CD14-positive monocyte (primary cell): ENCODE measurements around the gene RHCG. TPM values are rescaled to one million over a fixed set of nuclear protein-coding genes. Genes with fewer than 3 reads are reported as not detected.

ENCODE experiments used
- DNase-seq, 3 donors: peaks; one replicate each; pipeline ENCODE4 v3.0.0-alpha.2; 2011 to 2022
- H2AFZ ChIP-seq: 2 replicates; pipeline ENCODE4 v1.6.0; 2012; ENCODE audit warnings: mild to moderate bottlenecking, low read depth, low read length, inconsistent platforms; ENCODE audit not compliant: insufficient read depth, poor library complexity, severe bottlenecking
- H3K27ac ChIP-seq, 2 donors: 1 replicate in 1 of 2; 2 replicates in 1 of 2; pipeline ENCODE4 v1.5.1; 2012 to 2013; ENCODE audit warnings: low read length in 2 of 2, control low read depth in 1 of 2, inconsistent platforms in 1 of 2, low read depth in 1 of 2, mild to moderate bottlenecking in 1 of 2
- H3K27me3 ChIP-seq, 2 donors: one replicate each; pipeline versions ENCODE4 v1.6.0 to v1.6.1; 2011 to 2013; ENCODE audit warnings: low read length in 2 of 2; ENCODE audit not compliant: control insufficient read depth in 2 of 2, insufficient read depth in 2 of 2
- H3K36me3 ChIP-seq, 2 donors: replicated peaks in 1 of 2; 1 replicate in 1 of 2; 2 replicates in 1 of 2; pipeline versions ENCODE4 v1.5.1 to v1.6.1; 2012 to 2013; ENCODE audit warnings: low read length in 2 of 2, control low read depth in 1 of 2, inconsistent platforms in 1 of 2, mild to moderate bottlenecking in 1 of 2; ENCODE audit not compliant: insufficient read depth in 2 of 2, control insufficient read depth in 1 of 2
- H3K4me1 ChIP-seq, 2 donors: 1 replicate in 1 of 2; 2 replicates in 1 of 2; pipeline versions ENCODE4 v1.5.1 to v1.6.1; 2012 to 2013; ENCODE audit warnings: low read length in 2 of 2, control low read depth in 1 of 2, inconsistent platforms in 1 of 2, mild to moderate bottlenecking in 1 of 2, moderate library complexity in 1 of 2; ENCODE audit not compliant: insufficient read depth in 2 of 2, control insufficient read depth in 1 of 2
- H3K4me2 ChIP-seq: replicated peaks from 2 replicates; pipeline ENCODE3; 2012; ENCODE audit warnings: low read length, moderate library complexity, mild to moderate bottlenecking; ENCODE audit not compliant: poor library complexity, severe bottlenecking; ENCODE audit errors: extremely low read depth
- H3K4me3 ChIP-seq, 3 experiments: fragments of 200-600 bp in 1 of 3; sonication (generic) in 1 of 3; replicated peaks in 1 of 3; 1 replicate in 2 of 3; 2 replicates in 1 of 3; pipeline ENCODE4 v1.5.1; 2011 to 2013; ENCODE audit warnings: low read length in 3 of 3, mild to moderate bottlenecking in 3 of 3, control low read depth in 2 of 3, low read depth in 2 of 3, inconsistent platforms in 1 of 3, moderate library complexity in 1 of 3
- H3K79me2 ChIP-seq: 2 replicates; pipeline ENCODE4 v1.6.0; 2012; ENCODE audit warnings: mild to moderate bottlenecking, control low read depth, inconsistent platforms, low read length, moderate library complexity; ENCODE audit not compliant: insufficient read depth
- H3K9ac ChIP-seq: 2 replicates; pipeline ENCODE4 v1.6.0; 2017; ENCODE audit warnings: low read length, mild to moderate bottlenecking; ENCODE audit not compliant: insufficient read depth, poor library complexity, severe bottlenecking
- H3K9me3 ChIP-seq, 2 donors: replicated peaks in 1 of 2; 1 replicate in 1 of 2; 2 replicates in 1 of 2; pipeline versions ENCODE4 v1.5.1 to v1.6.1; 2012 to 2013; ENCODE audit warnings: low read length in 2 of 2, control low read depth in 1 of 2; ENCODE audit not compliant: control insufficient read depth in 1 of 2, insufficient read depth in 1 of 2
- H4K20me1 ChIP-seq: 2 replicates; pipeline ENCODE4 v1.6.0; 2012; ENCODE audit warnings: mild to moderate bottlenecking, low read length, control low read depth, moderate library complexity; ENCODE audit not compliant: insufficient read depth
- H3K27ac Mint-ChIP-seq, 7 donors: one replicate each; pipeline ENCODE4 v1.8.0; 2020; ENCODE audit warnings: mild to moderate bottlenecking in 7 of 7, mixed read lengths in 7 of 7, moderate library complexity in 6 of 7, inconsistent platforms in 2 of 7
- H3K27me3 Mint-ChIP-seq, 3 donors: one replicate each; pipeline ENCODE4 v1.8.0; 2021 to 2022; ENCODE audit warnings: low read depth in 3 of 3, mild to moderate bottlenecking in 3 of 3, mixed read lengths in 3 of 3, moderate library complexity in 3 of 3, inconsistent platforms in 1 of 3
- H3K36me3 Mint-ChIP-seq, 2 donors: one replicate each; pipeline ENCODE4 v1.8.0; 2020; ENCODE audit warnings: mixed read lengths in 2 of 2, inconsistent platforms in 1 of 2, mild to moderate bottlenecking in 1 of 2
- H3K4me1 Mint-ChIP-seq: one replicate; pipeline ENCODE4 v1.8.0; 2020; ENCODE audit warnings: mild to moderate bottlenecking, mixed read lengths
- H3K4me3 Mint-ChIP-seq, 2 donors: one replicate each; pipeline ENCODE4 v1.8.0; 2020; ENCODE audit warnings: mild to moderate bottlenecking in 2 of 2, mixed read lengths in 2 of 2, moderate library complexity in 1 of 2
- H3K9me3 Mint-ChIP-seq, 7 donors: one replicate each; pipeline ENCODE4 v1.8.0; 2020 to 2022; ENCODE audit warnings: mixed read lengths in 7 of 7, mild to moderate bottlenecking in 6 of 7, moderate library complexity in 6 of 7, inconsistent platforms in 2 of 7
- WGBS: methylation state at CpG from one replicate; pipeline ENCODE4 v1.1.5; 2013; ENCODE audit warnings: missing lambda C conversion rate; ENCODE audit not compliant: insufficient coverage; 5-methylcytosine and 5-hydroxymethylcytosine counted together
- intact Hi-C, 2 donors: fragments of 100-400 bp; cut with micrococcal nuclease; formaldehyde crosslinking; loops; one replicate each; pipeline versions ENCODE4 v1.15.0 to v1.15.1; 2023
- polyA plus RNA-seq, 3 donors: library from polyadenylated mRNA; depleted of rRNA in 1 of 3; unstranded in 2 of 3; stranded (reverse) in 1 of 3; fragments of 300-500 nt in 2 of 3; fragments of >200 nt in 1 of 3; fragmentation: Illumina TruSeq in 2 of 3; gene quantifications; 1 replicate in 2 of 3; 2 replicates in 1 of 3; pipeline ENCODE4 v1.2.3, GENCODE V29; 2012 to 2021
- TF ChIP-seq, protein P1 (sequence below): fragments of 200-600 bp; IDR thresholded peaks from one replicate; pipeline ENCODE4 v1.8.0; 2022; ENCODE audit warnings: antibody characterized with exemption, mild to moderate bottlenecking

The RHCG gene
- polyA plus RNA-seq, 3 donors, result not detected

DNA sequence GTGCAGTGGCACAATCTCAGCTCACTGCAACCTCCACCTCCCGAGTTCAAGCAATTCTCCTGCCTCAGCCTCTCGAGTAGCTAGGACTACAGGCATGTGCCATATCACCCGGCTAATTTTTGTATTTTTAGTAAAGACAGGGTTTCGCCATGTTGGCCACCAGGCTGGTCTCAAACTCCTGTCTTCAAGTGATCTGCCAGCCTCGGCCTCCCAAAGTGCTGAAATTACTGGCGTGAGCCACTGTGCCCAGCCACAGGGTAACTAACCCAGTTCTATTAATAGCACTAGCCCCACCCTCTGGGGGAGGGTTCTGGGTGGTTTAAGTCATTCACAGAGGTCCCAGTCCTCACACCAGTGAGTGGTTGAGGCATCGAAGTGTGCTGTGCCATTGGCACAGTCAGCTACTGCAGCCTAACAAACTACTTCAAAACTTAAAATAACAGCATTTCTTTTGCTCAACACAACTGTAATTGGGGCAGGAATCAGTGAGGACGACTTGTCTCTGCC is 44.0 kb downstream of the RHCG start:
- peaks cover 8 to 48% of the 10 kb centered on the region in 2 donors for H3K27me3 ChIP-seq

GRCh38 chr15:89451846-89452245 is 44.5 kb downstream of the RHCG start:
- H3K9me3 Mint-ChIP-seq, result peaks cover 1 to 8% (median 5%) of the 10 kb centered on the region in 7 donors
- H3K4me3 ChIP-seq, result no peak overlapping the region
- no peak overlapping the region for H2AFZ ChIP-seq
- H3K27me3 Mint-ChIP-seq, result peaks cover 31 to 64% (median 42%) of the 10 kb centered on the region in 3 donors
- H3K36me3 ChIP-seq, result no peaks in the 10 kb centered on the region
- no CpG with 5 or more reads among the region's 1 CpG for WGBS
- H3K9me3 ChIP-seq, result peaks cover 4 to 5% of the 10 kb centered on the region in 2 donors
- no peaks in the 10 kb centered on the region for H3K36me3 Mint-ChIP-seq
- no peak for DNase-seq
- H3K4me1 ChIP-seq, result no peaks in the 10 kb centered on the region
- TF ChIP-seq, protein P1, sequence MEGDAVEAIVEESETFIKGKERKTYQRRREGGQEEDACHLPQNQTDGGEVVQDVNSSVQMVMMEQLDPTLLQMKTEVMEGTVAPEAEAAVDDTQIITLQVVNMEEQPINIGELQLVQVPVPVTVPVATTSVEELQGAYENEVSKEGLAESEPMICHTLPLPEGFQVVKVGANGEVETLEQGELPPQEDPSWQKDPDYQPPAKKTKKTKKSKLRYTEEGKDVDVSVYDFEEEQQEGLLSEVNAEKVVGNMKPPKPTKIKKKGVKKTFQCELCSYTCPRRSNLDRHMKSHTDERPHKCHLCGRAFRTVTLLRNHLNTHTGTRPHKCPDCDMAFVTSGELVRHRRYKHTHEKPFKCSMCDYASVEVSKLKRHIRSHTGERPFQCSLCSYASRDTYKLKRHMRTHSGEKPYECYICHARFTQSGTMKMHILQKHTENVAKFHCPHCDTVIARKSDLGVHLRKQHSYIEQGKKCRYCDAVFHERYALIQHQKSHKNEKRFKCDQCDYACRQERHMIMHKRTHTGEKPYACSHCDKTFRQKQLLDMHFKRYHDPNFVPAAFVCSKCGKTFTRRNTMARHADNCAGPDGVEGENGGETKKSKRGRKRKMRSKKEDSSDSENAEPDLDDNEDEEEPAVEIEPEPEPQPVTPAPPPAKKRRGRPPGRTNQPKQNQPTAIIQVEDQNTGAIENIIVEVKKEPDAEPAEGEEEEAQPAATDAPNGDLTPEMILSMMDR, result no peak
- H3K27ac Mint-ChIP-seq, result no peak overlapping the region
- no peaks in the 10 kb centered on the region for H4K20me1 ChIP-seq
- H3K27me3 ChIP-seq, result peaks cover 8 to 48% of the 10 kb centered on the region in 2 donors
- no peak overlapping the region for H3K4me2 ChIP-seq
- H3K79me2 ChIP-seq, result no peaks in the 10 kb centered on the region
- intact Hi-C loops, result no loop called here
- no peak overlapping the region for H3K4me3 Mint-ChIP-seq
- no peak overlapping the region for H3K9ac ChIP-seq
- no peak overlapping the region for H3K27ac ChIP-seq
- no peaks in the 10 kb centered on the region for H3K4me1 Mint-ChIP-seq

More for the DNA sequence above, 44.0 kb downstream of the RHCG start:
- Histone ChIP-seq H3K9me3 (peaks cover 6 to 9% of the 10 kb centered on the region in 2 donors), H4K20me1 (no peaks in the 10 kb centered on the region), H3K79me2 (no peaks in the 10 kb centered on the region), H3K4me3 (no peak overlapping the region), H3K4me1 (no peaks in the 10 kb centered on the region), H3K27ac (no peak overlapping the region), H3K36me3 (no peaks in the 10 kb centered on the region), H3K4me2 (no peak overlapping the region), H3K9ac (no peak overlapping the region), H2AFZ (no peak overlapping the region)
- no peak overlapping the region for H3K27ac Mint-ChIP-seq
- DNase-seq, result no peak
- H3K9me3 Mint-ChIP-seq, result peaks cover 5 to 13% (median 9%) of the 10 kb centered on the region in 7 donors
- H3K27me3 Mint-ChIP-seq, result peaks cover 31 to 62% (median 42%) of the 10 kb centered on the region in 3 donors
- H3K4me3 Mint-ChIP-seq, result no peak overlapping the region
- intact Hi-C loops, result no loop called here
- H3K36me3 Mint-ChIP-seq, result no peaks in the 10 kb centered on the region
- H3K4me1 Mint-ChIP-seq, result no peaks in the 10 kb centered on the region
- TF ChIP-seq, protein P1, result no peak
- WGBS, result 95% methylated on average over 4 of the region's 8 CpGs
